K562 (cell line): Measurements from ENCODE around the gene AHI1. TPM values are rescaled to one million over a fixed set of nuclear protein-coding genes. Genes with fewer than 3 reads are reported as not detected.

Source experiments
- DDX20 ChIP-seq: fragments of 450-650 bp; IDR thresholded peaks from 2 replicates; pipeline ENCODE4 v1.6.1; 2016; ENCODE audit warnings: missing genetic modification characterization, low read depth, mild to moderate bottlenecking, missing compliant biosample characterization, moderate library complexity
- KLF16 ChIP-seq: IDR thresholded peaks from 2 replicates; pipeline ENCODE4 v1.6.1; 2016; ENCODE audit warnings: antibody characterized with exemption
- SIRT6 ChIP-seq: IDR thresholded peaks from one replicate; pipeline ENCODE4 v1.6.1; 2012; ENCODE audit warnings: low read depth, mild to moderate bottlenecking, control low read depth, inconsistent platforms, low read length, moderate library complexity
- ZKSCAN1 ChIP-seq: fragments of 150-350 bp; IDR thresholded peaks from 2 replicates; pipeline ENCODE4 v1.6.1; 2016; ENCODE audit warnings: low read depth, low read length
- polyA plus RNA-seq, 8 experiments: library from polyadenylated mRNA; depleted of rRNA in 4 of 8; stranded (reverse) in 5 of 8; unstranded in 3 of 8; fragments of >200 nt; fragmentation: Nextera tagmentation in 2 of 8; fragmentation: Illumina TruSeq in 1 of 8; extraction: Ambion mirVana in 2 of 8; extraction: Trizol in 1 of 8; gene quantifications; 2 replicates each; pipeline versions ENCODE4 v1.2.1 to v1.2.3, GENCODE V29; 2011 to 2014; ENCODE audit warnings: inconsistent platforms in 1 of 8, missing spikeins in 1 of 8
- total RNA-seq, 7 experiments: library from RNA; depleted of rRNA in 6 of 7; stranded (reverse); fragments of >200 nt in 6 of 7; fragmentation: Illumina TruSeq in 2 of 7; extraction: Trizol in 2 of 7; gene quantifications; 2 replicates each; pipeline versions ENCODE4 v1.2.1 to v1.2.3, GENCODE V29; 2011 to 2021; ENCODE audit warnings: low replicate concordance in 1 of 7
- TF ChIP-seq, protein P1 (sequence below), 2 experiments: fragments of 450-650 bp; formaldehyde crosslinking in 1 of 2; IDR thresholded peaks; 2 replicates each; pipeline versions ENCODE4 v1.4.0 to v1.6.1; 2014 to 2020; ENCODE audit warnings: mild to moderate bottlenecking in 2 of 2, borderline replicate concordance in 1 of 2, low read depth in 1 of 2
- TF ChIP-seq, protein P2 (sequence below): sonication (generic); formaldehyde crosslinking; IDR thresholded peaks from 2 replicates; pipeline ENCODE4 v1.8.1; 2023; ENCODE audit warnings: mild to moderate bottlenecking, missing genetic modification reagents

The AHI1 gene
- total and polyA plus RNA-seq, 9 of the 15 experiments (the other 6 are each of a cell fraction or from before 2014, with no cell fraction given), result 24.7 to 54.9 (median 32.2) TPM

DNA sequence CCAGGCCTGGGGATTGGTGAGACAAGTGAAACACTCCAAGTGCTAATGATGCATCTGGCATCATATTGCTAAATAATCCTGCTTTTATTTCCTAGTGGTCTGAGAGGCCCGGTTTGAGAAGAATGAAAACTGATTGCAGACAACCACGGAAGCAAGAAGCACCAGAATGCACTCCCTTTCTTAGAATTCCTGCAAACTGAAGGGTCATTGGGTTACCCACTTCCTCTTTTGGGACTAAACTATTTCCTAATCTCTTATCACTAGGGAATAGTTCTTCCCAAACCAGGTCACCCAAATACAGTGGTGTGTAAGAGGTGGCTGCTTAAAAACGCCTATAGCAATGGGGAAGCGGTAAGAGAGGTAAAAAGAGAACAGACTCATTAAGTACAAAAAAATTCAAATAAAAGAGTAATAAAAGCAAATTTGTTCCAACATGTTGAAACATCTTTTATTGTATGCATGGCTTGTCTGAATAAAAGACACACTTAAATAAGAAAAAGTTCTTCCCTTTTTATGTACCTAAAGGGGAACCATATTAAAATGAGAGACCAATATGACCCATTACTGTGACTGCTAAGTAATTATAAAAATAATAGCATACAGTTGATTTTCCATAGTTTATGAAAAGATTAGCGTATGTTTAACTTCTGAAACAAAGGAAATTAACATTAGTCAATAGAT, 190.7 kb downstream of the AHI1 start (continued):
- TF ChIP-seq, protein P1, sequence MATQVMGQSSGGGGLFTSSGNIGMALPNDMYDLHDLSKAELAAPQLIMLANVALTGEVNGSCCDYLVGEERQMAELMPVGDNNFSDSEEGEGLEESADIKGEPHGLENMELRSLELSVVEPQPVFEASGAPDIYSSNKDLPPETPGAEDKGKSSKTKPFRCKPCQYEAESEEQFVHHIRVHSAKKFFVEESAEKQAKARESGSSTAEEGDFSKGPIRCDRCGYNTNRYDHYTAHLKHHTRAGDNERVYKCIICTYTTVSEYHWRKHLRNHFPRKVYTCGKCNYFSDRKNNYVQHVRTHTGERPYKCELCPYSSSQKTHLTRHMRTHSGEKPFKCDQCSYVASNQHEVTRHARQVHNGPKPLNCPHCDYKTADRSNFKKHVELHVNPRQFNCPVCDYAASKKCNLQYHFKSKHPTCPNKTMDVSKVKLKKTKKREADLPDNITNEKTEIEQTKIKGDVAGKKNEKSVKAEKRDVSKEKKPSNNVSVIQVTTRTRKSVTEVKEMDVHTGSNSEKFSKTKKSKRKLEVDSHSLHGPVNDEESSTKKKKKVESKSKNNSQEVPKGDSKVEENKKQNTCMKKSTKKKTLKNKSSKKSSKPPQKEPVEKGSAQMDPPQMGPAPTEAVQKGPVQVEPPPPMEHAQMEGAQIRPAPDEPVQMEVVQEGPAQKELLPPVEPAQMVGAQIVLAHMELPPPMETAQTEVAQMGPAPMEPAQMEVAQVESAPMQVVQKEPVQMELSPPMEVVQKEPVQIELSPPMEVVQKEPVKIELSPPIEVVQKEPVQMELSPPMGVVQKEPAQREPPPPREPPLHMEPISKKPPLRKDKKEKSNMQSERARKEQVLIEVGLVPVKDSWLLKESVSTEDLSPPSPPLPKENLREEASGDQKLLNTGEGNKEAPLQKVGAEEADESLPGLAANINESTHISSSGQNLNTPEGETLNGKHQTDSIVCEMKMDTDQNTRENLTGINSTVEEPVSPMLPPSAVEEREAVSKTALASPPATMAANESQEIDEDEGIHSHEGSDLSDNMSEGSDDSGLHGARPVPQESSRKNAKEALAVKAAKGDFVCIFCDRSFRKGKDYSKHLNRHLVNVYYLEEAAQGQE (IDR thresholded peaks at IDR 0.05; ENCODE audit: borderline replicate concordance), result peak; percentile 41; the same call in 1 of the 2 replicates
- TF ChIP-seq, protein P1 (CRISPR knock-in tag; IDR thresholded peaks at IDR 0.05; ENCODE audit: low read depth), result no peak
- peak; percentile 29; the same call in 1 of the 2 replicates for TF ChIP-seq KLF16
- TF ChIP-seq, protein P2, sequence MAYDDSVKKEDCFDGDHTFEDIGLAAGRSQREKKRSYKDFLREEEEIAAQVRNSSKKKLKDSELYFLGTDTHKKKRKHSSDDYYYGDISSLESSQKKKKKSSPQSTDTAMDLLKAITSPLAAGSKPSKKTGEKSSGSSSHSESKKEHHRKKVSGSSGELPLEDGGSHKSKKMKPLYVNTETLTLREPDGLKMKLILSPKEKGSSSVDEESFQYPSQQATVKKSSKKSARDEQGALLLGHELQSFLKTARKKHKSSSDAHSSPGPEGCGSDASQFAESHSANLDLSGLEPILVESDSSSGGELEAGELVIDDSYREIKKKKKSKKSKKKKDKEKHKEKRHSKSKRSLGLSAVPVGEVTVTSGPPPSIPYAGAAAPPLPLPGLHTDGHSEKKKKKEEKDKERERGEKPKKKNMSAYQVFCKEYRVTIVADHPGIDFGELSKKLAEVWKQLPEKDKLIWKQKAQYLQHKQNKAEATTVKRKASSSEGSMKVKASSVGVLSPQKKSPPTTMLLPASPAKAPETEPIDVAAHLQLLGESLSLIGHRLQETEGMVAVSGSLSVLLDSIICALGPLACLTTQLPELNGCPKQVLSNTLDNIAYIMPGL (CRISPR knock-in tag), result no peak
- no peak for TF ChIP-seq DDX20 (tag)
- no peak for TF ChIP-seq SIRT6
- no peak for TF ChIP-seq ZKSCAN1
